Testis (tissue), 3 donors: Measurements from ENCODE around the gene GGA1. TPM values are rescaled to one million over a fixed set of nuclear protein-coding genes. Genes with fewer than 3 reads are reported as not detected.
A peak's percentile ranks its signal among the peaks of the same experiment; 100 is the strongest.
"Not testable (repeated sequence)": the region's sequence is repeated elsewhere in the genome, so short reads cannot be mapped to it uniquely, and the experiment has no call there.

Experiments used
- DNase-seq: peaks from one replicate; pipeline ENCODE4 v3.0.0-alpha.2; 2019
- H3K27ac ChIP-seq, 2 donors: fragments of 200-600 bp; sonication (generic); one replicate each; pipeline ENCODE4 v1.5.1; 2019
- H3K27me3 ChIP-seq: fragments of 200-600 bp; sonication (generic); one replicate; pipeline ENCODE4 v1.5.1; 2019
- H3K36me3 ChIP-seq: fragments of 200-600 bp; sonication (generic); one replicate; pipeline ENCODE4 v1.5.1; 2017; ENCODE audit warnings: low read depth; ENCODE audit errors: missing control alignments
- H3K4me1 ChIP-seq: fragments of 200-600 bp; sonication (generic); one replicate; pipeline ENCODE4 v1.5.1; 2019
- H3K4me3 ChIP-seq, 2 donors: fragments of 200-600 bp; sonication (generic); one replicate each; pipeline ENCODE4 v1.5.1; 2017 to 2019
- H3K9me3 ChIP-seq: fragments of 200-600 bp; sonication (generic); one replicate; pipeline ENCODE4 v1.5.1; 2017
- POLR2A ChIP-seq: fragments of 450-650 bp; IDR thresholded peaks from one replicate; pipeline ENCODE4 v1.6.1; 2017; ENCODE audit warnings: antibody characterized with exemption, mild to moderate bottlenecking, moderate library complexity
- WGBS, 2 donors: methylation state at CpG; one replicate each; pipeline ENCODE4 v1.1.5; 2018; 5-methylcytosine and 5-hydroxymethylcytosine counted together
- intact Hi-C: fragments of 100-400 bp; cut with DNase I; formaldehyde crosslinking; loops from one replicate; pipeline ENCODE4 v1.15.1; 2023; ENCODE audit warnings: low total_unique reads
- polyA plus RNA-seq: library from polyadenylated mRNA; stranded (reverse); fragments of 350-450 nt; fragmentation: Illumina TruSeq; extraction: RNeasy Lipid Tissue Mini Kit (QIAGEN cat#74804); gene quantifications from one replicate; pipeline ENCODE4 v1.2.3, GENCODE V29; 2014; ENCODE audit warnings: low read depth, low replicate concordance; ENCODE audit not compliant: insufficient read depth
- total RNA-seq, 2 donors: library from RNA; depleted of rRNA; stranded (reverse); fragments of >200 nt; gene quantifications; one replicate each; pipeline ENCODE4 v1.2.3, GENCODE V29; 2016
- TF ChIP-seq, protein P1 (sequence below), 3 experiments: fragments of 450-650 bp in 2 of 3; fragments of 200-600 bp in 1 of 3; sonication (generic) in 1 of 3; IDR thresholded peaks; one replicate each; pipeline ENCODE4 v1.5.1; 2016 to 2019; ENCODE audit warnings: antibody characterized with exemption in 3 of 3, mild to moderate bottlenecking in 2 of 3, moderate library complexity in 1 of 3

GGA1 gene
- total and polyA plus RNA-seq, 3 donors from 2014 or later: 274 to 359 (median 354) TPM

DNA sequence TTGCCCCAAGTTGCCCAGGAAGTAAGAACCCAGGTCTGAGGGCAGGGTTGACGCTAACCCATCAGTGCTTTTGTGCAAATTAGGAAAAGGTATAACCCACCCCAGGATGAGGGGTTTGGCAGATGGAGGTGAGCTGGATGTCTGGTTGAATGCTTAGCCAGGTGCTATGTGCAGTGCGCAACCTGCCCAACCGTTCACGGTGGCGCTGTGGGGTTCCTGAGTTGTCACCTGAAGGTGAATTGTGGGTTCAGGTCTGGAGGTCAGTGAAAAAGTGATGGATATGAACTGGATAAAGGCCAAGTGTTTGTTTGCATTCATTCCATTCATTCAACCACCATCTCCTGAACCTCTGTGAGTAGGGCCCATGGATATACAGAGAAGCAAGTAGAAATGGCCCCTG, 14.4 kb upstream of the GGA1 start:
- Histone ChIP-seq H3K4me3 (no peak overlapping the region), H3K27me3 (no peaks in the 10 kb centered on the region), H3K4me1 (peaks cover 14% of the 10 kb centered on the region), H3K36me3 (no peaks in the 10 kb centered on the region), H3K27ac (no peak overlapping the region), H3K9me3 (no peaks in the 10 kb centered on the region)
- DNase-seq: no peak
- WGBS, 2 donors: 88 to 94% methylated on average over 5 of the region's 5 CpGs
- intact Hi-C loops: no loop called here
- TF ChIP-seq POLR2A: no peak

DNA sequence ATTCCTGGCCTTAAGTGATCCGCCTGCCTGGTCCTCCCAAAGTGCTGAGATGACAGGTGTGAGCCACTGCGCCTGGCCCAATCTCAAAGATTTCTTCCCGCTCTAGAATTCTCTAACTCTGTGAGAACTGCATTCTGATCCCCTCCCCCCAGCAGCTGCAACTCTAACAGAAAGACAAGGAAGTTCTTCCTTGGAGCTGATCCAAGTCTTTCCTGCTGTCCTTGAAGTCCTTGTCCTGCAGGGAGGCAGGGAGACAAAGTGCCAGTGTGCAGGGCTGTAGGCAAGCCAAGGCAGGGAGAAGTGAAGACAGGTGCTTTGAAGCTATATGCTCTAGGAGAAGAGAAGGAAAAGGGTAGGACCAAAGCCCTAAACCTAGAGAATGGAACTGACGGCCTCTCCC, 9.5 kb upstream of the GGA1 start:
- WGBS, 2 donors: 34 to 60% methylated on average over 4 of the region's 4 CpGs
- no peak overlapping the region for H3K4me3 ChIP-seq
- H3K36me3 ChIP-seq: no peaks in the 10 kb centered on the region
- no peaks in the 10 kb centered on the region for H3K27me3 ChIP-seq
- TF ChIP-seq POLR2A: no peak
- H3K27ac ChIP-seq: no peak overlapping the region
- intact Hi-C loops: no loop called here
- peak; percentile 91 for DNase-seq
- peaks cover 12% of the 10 kb centered on the region for H3K4me1 ChIP-seq
- H3K9me3 ChIP-seq: no peaks in the 10 kb centered on the region

DNA sequence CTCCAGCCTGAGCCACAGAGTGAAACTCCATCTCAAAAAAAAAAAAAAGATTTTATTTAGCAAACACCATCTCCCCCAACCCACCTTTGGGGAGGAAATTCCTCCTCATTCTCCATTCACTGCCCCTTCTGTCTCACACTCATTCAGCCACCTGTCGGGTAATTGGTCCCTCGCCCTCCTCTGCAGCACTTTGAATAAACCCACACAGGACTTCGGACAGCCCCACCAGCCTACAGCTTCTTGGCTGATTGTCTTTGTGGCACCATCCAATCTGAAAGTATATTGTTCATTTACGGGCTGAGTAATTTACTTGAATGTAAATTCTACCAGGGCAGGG, 7.5 kb upstream of the GGA1 start:
- Histone ChIP-seq H3K4me1 (peaks cover 12% of the 10 kb centered on the region), H3K4me3 (no peak overlapping the region), H3K36me3 (no peaks in the 10 kb centered on the region), H3K27ac (no peak overlapping the region), H3K9me3 (no peaks in the 10 kb centered on the region), H3K27me3 (no peaks in the 10 kb centered on the region)
- WGBS, 2 donors: 59 to 76% methylated on average over 4 of the region's 4 CpGs
- intact Hi-C loops: no loop called here
- no peak for DNase-seq
- TF ChIP-seq POLR2A: no peak

DNA sequence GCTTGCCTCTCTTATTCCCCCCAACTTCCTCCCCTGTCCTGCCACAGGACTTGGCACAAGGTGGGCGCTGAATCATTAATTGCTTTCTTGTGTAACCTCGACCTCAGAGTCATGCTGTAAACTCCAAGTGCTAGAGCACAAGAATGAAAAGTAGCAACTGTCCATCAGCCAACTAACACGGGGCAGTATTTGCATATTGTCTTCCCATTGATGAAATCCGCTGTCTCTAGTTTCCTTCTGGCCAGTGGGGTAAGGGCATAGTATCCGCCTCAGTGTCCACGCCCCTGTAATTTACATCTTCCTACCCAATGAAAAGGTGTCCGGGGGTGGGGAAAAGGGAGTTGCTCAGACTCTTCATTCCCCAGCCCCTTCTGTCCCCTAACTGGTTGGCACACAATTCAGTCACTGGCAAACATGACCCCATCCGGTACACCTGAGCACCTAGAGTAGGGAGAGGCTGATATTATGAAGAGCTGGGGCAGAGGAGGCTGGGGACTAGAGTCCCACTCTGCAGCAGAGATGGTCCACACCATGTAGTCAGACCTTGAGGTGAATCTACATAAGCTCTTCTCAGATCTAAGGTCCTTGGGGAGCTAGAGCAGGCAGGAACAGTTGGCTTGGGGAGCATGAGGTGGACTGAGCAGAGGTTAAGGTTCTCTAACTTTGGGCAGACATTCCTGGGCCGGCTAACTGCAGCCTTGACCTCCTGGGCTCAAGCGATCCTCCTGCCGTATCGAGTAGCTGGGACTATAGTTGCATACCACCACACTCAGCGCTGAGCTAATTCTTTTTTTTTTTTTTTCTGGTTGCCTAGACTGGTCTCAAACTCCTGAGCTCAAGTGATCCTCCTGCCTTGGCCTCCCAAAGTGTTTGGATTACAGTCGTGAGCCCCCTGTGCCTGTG, 6.8 kb upstream of the GGA1 start:
- peak; percentile 40 for DNase-seq
- TF ChIP-seq, protein P1, sequence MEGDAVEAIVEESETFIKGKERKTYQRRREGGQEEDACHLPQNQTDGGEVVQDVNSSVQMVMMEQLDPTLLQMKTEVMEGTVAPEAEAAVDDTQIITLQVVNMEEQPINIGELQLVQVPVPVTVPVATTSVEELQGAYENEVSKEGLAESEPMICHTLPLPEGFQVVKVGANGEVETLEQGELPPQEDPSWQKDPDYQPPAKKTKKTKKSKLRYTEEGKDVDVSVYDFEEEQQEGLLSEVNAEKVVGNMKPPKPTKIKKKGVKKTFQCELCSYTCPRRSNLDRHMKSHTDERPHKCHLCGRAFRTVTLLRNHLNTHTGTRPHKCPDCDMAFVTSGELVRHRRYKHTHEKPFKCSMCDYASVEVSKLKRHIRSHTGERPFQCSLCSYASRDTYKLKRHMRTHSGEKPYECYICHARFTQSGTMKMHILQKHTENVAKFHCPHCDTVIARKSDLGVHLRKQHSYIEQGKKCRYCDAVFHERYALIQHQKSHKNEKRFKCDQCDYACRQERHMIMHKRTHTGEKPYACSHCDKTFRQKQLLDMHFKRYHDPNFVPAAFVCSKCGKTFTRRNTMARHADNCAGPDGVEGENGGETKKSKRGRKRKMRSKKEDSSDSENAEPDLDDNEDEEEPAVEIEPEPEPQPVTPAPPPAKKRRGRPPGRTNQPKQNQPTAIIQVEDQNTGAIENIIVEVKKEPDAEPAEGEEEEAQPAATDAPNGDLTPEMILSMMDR (IDR thresholded peaks at IDR 0.05): no peak
- WGBS, 2 donors: 44 to 50% methylated on average over 14 of the region's 14 CpGs
- intact Hi-C loops: no loop called here
- Histone ChIP-seq H3K4me1 (peaks cover 12% of the 10 kb centered on the region), H3K9me3 (no peaks in the 10 kb centered on the region), H3K36me3 (no peaks in the 10 kb centered on the region), H3K4me3 (no peak overlapping the region), H3K27me3 (no peaks in the 10 kb centered on the region), H3K27ac (no peak overlapping the region)

DNA sequence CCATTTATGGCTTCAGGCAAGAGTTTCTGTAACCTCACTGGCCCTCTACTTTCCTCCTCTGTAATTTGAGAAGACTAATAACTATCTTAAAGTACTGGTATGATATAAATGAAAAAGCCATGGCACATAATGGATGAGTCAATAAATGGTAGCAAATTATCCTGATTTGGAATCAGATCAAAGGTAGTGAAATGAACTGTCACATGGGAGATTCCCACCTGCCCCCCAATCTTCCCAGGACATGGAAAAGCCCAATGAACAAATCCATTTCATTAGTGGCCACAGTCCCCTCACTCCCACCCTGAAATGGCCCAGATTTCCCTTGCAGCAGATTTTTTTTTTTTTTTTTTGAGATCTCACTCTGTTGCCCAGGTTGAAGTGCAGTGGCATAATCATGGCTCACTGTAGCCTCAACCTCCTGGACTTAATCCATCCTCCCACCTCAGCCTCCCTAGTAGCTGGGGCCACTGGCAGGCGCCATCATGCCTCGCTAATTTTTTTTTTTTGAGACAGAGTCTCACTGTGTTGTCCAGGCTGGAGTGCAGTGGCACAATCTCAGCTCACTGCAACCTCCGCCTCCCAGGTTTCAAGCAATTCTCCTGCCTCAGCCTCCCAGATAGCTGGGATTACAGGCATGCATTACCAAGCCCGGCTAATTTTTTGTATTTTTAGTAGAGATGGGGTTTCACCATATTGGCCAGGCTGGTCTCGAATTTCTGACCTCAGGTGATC, 5.9 kb upstream of the GGA1 start:
- H3K36me3 ChIP-seq: not testable (repeated sequence)
- WGBS, 2 donors: 90 to 91% methylated on average over 5 of the region's 5 CpGs

DNA sequence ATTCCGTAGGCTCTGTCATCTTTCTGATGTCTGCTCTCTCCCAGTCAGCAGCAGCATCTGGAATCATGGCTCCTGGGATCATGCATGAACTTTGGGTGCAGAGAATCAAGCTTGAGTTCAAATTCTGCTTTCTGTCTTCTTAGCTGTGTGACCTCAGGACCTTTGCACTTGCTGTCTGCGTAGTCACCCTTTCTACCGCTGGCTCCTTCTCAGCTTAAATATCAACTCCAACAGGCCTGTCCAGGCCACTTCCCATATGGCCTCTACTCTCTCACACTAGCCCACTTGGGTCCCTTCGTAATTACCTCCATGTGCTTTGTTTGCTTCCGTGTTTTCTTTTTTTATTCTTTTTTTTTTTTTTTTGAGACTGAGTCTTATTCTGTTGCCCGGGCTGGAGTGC, 4.6 kb upstream of the GGA1 start:
- no peak for TF ChIP-seq POLR2A
- TF ChIP-seq, protein P1 (IDR thresholded peaks at IDR 0.05): no peak
- intact Hi-C loops: no loop called here
- no peak for DNase-seq
- Histone ChIP-seq H3K27me3 (no peaks in the 10 kb centered on the region), H3K36me3 (no peaks in the 10 kb centered on the region), H3K27ac (no peak overlapping the region), H3K4me1 (peaks cover 15% of the 10 kb centered on the region), H3K4me3 (no peak overlapping the region), H3K9me3 (no peaks in the 10 kb centered on the region)
- WGBS, 2 donors: 92 to 97% methylated on average over 6 of the region's 6 CpGs

More for the DNA sequence above, 5.9 kb upstream of the GGA1 start:
- H3K27ac ChIP-seq, H3K9me3 ChIP-seq, H3K27me3 ChIP-seq, intact Hi-C loops, DNase-seq, H3K4me3 ChIP-seq: not testable (repeated sequence)
- H3K4me1 ChIP-seq: peaks cover 17% of the 10 kb centered on the region
